ENCODE results near the gene ARL14EPL. TPM values are rescaled to one million over a fixed set of nuclear protein-coding genes. Genes with fewer than 3 reads are reported as not detected.

Gene ARL14EPL
- total RNA-seq, 4 donors from 2014 or later, result not detected

DNA sequence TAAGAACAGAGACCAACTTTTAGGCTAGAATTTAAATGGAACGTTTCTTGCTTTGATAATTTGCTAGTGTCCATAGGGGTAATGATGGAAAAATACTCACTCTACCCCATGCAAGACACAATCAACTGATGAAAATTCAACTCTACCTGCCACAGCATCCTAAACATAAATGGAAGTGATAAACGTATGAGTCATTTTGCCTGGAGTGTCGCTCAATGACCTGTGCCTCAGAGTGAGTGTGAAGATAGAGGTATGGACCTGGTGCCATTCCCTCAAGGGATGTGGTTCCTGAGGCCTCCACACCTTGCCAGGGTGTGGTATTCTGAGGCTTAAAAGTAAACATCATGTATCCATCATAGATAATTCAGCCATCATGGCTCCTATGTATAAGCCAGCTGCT, 14.0 kb downstream of the ARL14EPL start:
- TF ChIP-seq, protein P1, sequence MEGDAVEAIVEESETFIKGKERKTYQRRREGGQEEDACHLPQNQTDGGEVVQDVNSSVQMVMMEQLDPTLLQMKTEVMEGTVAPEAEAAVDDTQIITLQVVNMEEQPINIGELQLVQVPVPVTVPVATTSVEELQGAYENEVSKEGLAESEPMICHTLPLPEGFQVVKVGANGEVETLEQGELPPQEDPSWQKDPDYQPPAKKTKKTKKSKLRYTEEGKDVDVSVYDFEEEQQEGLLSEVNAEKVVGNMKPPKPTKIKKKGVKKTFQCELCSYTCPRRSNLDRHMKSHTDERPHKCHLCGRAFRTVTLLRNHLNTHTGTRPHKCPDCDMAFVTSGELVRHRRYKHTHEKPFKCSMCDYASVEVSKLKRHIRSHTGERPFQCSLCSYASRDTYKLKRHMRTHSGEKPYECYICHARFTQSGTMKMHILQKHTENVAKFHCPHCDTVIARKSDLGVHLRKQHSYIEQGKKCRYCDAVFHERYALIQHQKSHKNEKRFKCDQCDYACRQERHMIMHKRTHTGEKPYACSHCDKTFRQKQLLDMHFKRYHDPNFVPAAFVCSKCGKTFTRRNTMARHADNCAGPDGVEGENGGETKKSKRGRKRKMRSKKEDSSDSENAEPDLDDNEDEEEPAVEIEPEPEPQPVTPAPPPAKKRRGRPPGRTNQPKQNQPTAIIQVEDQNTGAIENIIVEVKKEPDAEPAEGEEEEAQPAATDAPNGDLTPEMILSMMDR (IDR thresholded peaks at IDR 0.05; ENCODE audit: low read depth), result no peak

DNA sequence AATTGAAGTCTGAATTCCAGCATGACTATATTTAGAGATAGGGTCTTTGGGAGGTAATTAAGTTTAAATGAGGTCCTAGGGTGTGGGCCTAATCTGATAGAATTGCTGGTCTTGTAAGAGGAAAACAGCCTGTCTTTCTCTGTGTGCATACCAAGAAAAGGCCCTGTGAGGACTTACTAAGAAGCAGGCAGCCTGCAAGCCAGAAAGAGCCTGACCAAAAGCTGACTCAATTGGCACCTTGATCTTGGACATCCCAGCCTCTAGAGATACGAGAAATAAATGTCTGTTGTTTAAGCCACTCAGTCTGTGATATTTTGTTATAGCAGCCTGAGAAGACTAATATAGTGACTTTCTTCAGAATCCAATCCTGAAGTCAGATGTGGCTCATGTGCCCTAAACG, 14.6 kb downstream of the ARL14EPL start:
- TF ChIP-seq, protein P1 (IDR thresholded peaks at IDR 0.05; ENCODE audit: low read depth), result no peak

DNA sequence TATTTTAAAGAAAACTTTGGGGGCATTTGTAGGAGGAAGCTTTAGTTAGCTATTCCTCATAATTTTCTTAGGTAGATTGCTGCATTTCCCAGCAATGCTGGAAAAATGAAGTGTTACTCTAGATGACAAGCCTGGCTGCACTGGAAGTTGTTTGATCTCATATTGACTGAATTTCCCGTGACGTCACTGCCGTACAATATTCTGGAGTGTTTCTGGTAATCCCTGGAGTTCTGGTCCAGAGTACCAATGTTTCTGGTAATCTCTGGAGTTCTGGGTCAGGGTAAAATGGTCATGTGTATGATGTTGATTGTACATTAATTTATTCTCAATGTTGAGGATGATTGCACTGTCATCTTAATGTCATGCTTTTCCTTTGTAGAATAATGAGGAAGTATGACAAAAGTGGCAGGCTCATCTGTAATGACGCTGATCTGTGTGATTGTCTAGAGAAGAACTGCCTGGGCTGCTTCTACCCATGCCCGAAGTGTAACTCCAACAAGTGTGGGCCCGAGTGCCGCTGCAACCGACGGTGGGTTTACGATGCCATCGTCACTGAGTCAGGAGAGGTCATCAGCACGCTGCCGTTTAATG, 26.2 kb downstream of the ARL14EPL start:
- TF ChIP-seq, protein P1 (IDR thresholded peaks at IDR 0.05; ENCODE audit: low read depth), result no peak

DNA sequence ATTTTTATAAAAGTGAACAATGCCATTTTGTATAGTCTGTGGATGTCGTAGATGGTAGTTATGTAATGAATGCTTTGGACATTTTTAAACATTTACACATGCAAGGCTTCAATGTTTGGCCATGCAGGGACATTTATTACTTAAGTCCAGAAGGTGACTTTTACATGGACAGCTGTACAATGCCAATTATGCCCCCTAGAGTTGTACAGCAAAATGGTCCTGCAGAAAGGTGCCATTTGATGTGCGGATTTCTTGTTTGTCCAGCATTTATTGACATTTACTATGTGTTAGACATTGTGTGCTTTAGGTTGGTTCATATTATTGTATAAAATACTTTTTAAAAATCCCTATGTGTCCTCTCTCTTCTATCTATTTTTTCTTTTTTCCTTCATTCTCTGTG, 30.1 kb downstream of the ARL14EPL start:
- TF ChIP-seq, protein P1 (IDR thresholded peaks at IDR 0.05; ENCODE audit: low read depth), result no peak

DNA sequence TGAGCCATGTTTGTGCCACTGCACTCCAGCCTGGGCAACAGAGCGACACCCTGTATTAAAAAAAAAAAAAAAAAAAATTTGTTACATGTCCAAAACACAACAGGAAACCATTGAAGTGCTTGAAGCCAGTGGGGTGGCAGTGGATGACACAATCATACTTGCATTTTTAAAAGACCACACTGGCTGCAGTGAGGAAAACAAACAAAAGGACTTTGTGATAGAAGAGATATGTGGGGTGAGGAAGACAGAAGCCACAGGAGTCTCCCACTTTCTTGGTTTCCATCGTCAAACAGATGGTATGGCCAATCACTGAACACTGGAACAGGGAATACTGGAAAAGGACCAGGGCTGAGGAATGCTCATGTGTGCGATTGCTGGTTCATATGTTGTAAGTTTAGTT, 31.7 kb downstream of the ARL14EPL start:
- TF ChIP-seq, protein P1 (IDR thresholded peaks at IDR 0.05; ENCODE audit: low read depth), result no peak

DNA sequence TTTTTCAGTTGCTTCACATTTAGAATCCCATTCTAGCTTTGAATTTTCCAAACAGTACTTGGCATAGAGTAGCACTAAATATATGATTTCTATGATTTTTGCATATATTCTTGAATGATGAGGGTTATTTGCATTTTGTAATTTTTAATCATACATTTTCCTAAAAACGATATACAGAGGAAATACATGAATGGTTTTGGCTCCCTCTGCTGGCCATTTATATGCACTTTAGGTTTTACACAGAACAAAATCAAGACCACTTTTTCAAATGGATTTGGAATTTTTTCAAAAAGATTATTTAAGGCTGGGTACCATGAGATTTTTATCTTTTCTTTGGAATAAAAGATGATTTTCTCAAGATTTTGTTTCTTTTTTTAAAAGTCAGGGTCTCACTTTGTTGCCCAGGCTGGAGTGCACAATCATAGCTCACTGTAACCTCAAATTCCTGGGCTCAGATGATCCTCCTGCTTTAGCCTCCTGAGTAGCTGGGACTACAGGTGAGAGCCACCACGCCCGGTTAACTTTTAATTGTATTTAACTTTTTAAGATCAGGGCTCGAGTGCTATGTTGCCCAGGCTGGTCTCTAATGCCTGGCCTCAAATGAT, 35.9 kb downstream of the ARL14EPL start:
- TF ChIP-seq, protein P1 (IDR thresholded peaks at IDR 0.05; ENCODE audit: low read depth), result no peak

DNA sequence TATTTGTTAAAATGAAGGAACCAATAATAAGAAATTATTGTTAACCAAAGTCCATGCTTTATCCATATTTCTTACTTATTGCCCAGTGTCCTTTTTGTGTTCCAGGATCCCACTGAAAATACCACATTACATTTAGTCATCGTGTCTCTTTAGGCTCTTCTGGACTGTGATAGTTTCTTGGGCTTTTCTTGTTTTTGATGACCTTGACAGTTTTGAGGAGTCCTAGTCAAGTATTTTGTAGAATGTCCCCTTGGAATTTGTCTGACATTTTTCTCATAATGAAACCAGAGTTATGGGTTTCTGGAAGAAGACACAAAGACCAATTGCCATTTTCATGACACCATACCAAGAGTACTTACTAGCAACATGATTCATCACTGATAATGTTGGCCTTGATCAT, 38.9 kb downstream of the ARL14EPL start:
- TF ChIP-seq, protein P1 (IDR thresholded peaks at IDR 0.05; ENCODE audit: low read depth), result no peak
